PC-3 (cell line): ENCODE data around the gene PITPNB. TPM values are rescaled to one million over a fixed set of nuclear protein-coding genes. Genes with fewer than 3 reads are reported as not detected.

Experiments used
- ATAC-seq: fragments of 200-7000 bp; cut with Tn5 transposase; 2 replicates; pipeline ENCODE4 v1.9.1; 2020; ENCODE audit warnings: mild to moderate bottlenecking, moderate library complexity
- BruUV-seq: library from RNA; stranded (reverse); fragments of 400-500 nt; replicated peaks from 2 replicates; lab custom pipeline; 2021; lab: Mats Ljungman, UMichigan
- CTCF ChIA-PET: fragments of 300-600 bp; sonication (Branson Sonifier 250); formaldehyde crosslinking; loops from one replicate; lab custom pipeline; 2022; ENCODE audit warnings: antibody characterized with exemption; lab: Charles Lee
- POLR2A ChIA-PET: fragments of 300-600 bp; sonication (Branson Sonifier 250); formaldehyde crosslinking; loops from one replicate; lab custom pipeline; 2022; ENCODE audit warnings: antibody characterized with exemption; ENCODE audit not compliant: unreplicated experiment; lab: Charles Lee
- DNase-seq: peaks from one replicate; pipeline ENCODE4 v3.0.0-alpha.2; 2015
- H2AFZ ChIP-seq: fragments of 300-600 bp; sonication (generic); 2 replicates; pipeline ENCODE4 v1.6.0; 2016; ENCODE audit warnings: antibody characterized with exemption, low read length
- H3F3A ChIP-seq: fragments of 300-600 bp; sonication (generic); one replicate; pipeline ENCODE4 v1.6.0; 2017; ENCODE audit warnings: antibody characterized with exemption, low read length, control low read depth, mild to moderate bottlenecking; ENCODE audit not compliant: unreplicated experiment
- H3K27ac ChIP-seq: fragments of 300-600 bp; sonication (generic); 2 replicates; pipeline ENCODE4 v1.5.1; 2016; ENCODE audit warnings: mild to moderate bottlenecking, low read length
- H3K27me3 ChIP-seq: fragments of 300-600 bp; sonication (generic); 2 replicates; pipeline ENCODE4 v1.6.1; 2016; ENCODE audit warnings: low read length, mixed read lengths
- H3K36me3 ChIP-seq: fragments of 300-600 bp; sonication (generic); 2 replicates; pipeline ENCODE4 v1.6.1; 2016; ENCODE audit warnings: low read depth, mixed run types, low read length, mixed read lengths
- H3K4me1 ChIP-seq: fragments of 300-600 bp; sonication (generic); 2 replicates; pipeline ENCODE4 v1.5.1; 2016; ENCODE audit warnings: low read length; ENCODE audit not compliant: insufficient read depth
- H3K4me2 ChIP-seq: fragments of 300-600 bp; sonication (generic); 2 replicates; pipeline ENCODE4 v1.6.0; 2016; ENCODE audit warnings: low read length
- H3K4me3 ChIP-seq: fragments of 300-600 bp; sonication (generic); 2 replicates; pipeline ENCODE4 v1.5.1; 2016; ENCODE audit warnings: mild to moderate bottlenecking, low read length, mixed read lengths
- H3K79me2 ChIP-seq: fragments of 300-600 bp; sonication (generic); 2 replicates; pipeline ENCODE4 v1.6.1; 2017; ENCODE audit warnings: low read length, mixed read lengths
- H3K9ac ChIP-seq: fragments of 300-600 bp; sonication (generic); 2 replicates; pipeline ENCODE4 v1.6.0; 2016; ENCODE audit warnings: mild to moderate bottlenecking, low read length
- H3K9me2 ChIP-seq: fragments of 300-600 bp; sonication (generic); replicated peaks from 2 replicates; pipeline ENCODE4 v1.6.1; 2016; ENCODE audit warnings: mixed run types, low read length, mixed read lengths
- H3K9me3 ChIP-seq: fragments of 300-600 bp; sonication (generic); 2 replicates; pipeline ENCODE4 v1.6.1; 2016; ENCODE audit warnings: low read length, mixed read lengths
- H4K20me1 ChIP-seq: fragments of 300-600 bp; sonication (generic); 2 replicates; pipeline ENCODE4 v1.6.1; 2016; ENCODE audit warnings: low read length, mixed read lengths
- EZH2 ChIP-seq: fragments of 300-600 bp; sonication (generic); IDR thresholded peaks from one replicate; pipeline ENCODE4 v1.6.1; 2017; ENCODE audit warnings: antibody characterized with exemption, mild to moderate bottlenecking, low read length; ENCODE audit not compliant: unreplicated experiment
- EZH2phosphoT487 ChIP-seq: fragments of 300-600 bp; sonication (generic); IDR thresholded peaks from 2 replicates; pipeline ENCODE4 v1.6.1; 2018; ENCODE audit warnings: mild to moderate bottlenecking, antibody characterized with exemption, low read length, borderline replicate concordance
- intact Hi-C: fragments of 100-400 bp; cut with micrococcal nuclease; formaldehyde crosslinking; loops from 2 replicates; pipeline ENCODE4 v1.9.0; 2023
- total RNA-seq: library from RNA; depleted of rRNA; stranded (reverse); fragments of >200 nt; gene quantifications from 2 replicates; pipeline ENCODE4 v1.2.3, GENCODE V29; 2014
- TF ChIP-seq, protein P1 (sequence below): fragments of 300-600 bp; sonication (generic); conservative IDR thresholded peaks from 2 replicates; pipeline ENCODE4 v1.5.1; 2017; ENCODE audit warnings: antibody characterized with exemption, low read depth, mild to moderate bottlenecking, low read length

The PITPNB gene
- total RNA-seq, 1 experiment from 2014 or later: 15.3 TPM

DNA sequence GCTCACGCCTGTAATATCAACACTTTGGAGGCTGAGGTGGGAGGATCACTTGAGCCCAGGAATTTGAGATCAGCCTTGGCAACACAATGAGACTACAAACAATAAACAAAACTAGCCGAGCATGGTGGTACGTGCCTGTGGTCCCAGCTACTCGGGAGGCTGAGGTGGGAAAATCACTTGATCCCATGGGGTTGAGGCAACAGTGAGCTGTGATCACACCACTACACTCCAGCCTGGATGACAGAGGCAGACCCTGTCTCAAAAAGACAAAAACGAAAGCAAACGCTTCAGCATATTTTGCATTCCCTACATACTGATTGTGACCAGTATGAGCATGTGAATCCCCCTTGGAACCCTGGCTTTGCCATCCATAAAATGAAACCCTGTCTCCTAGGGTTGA, 83.6 kb downstream of the PITPNB start:
- H3K27ac ChIP-seq: no peak overlapping the region
- POLR2A ChIA-PET: no interaction called here
- H2AFZ ChIP-seq: no peak overlapping the region
- no peaks in the 10 kb centered on the region for H3K9me2 ChIP-seq
- DNase-seq: no peak
- H3K79me2 ChIP-seq: no peaks in the 10 kb centered on the region
- H3K4me3 ChIP-seq: no peak overlapping the region
- TF ChIP-seq EZH2 (no peak), EZH2phosphoT487 (no peak)
- TF ChIP-seq, protein P1, sequence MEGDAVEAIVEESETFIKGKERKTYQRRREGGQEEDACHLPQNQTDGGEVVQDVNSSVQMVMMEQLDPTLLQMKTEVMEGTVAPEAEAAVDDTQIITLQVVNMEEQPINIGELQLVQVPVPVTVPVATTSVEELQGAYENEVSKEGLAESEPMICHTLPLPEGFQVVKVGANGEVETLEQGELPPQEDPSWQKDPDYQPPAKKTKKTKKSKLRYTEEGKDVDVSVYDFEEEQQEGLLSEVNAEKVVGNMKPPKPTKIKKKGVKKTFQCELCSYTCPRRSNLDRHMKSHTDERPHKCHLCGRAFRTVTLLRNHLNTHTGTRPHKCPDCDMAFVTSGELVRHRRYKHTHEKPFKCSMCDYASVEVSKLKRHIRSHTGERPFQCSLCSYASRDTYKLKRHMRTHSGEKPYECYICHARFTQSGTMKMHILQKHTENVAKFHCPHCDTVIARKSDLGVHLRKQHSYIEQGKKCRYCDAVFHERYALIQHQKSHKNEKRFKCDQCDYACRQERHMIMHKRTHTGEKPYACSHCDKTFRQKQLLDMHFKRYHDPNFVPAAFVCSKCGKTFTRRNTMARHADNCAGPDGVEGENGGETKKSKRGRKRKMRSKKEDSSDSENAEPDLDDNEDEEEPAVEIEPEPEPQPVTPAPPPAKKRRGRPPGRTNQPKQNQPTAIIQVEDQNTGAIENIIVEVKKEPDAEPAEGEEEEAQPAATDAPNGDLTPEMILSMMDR: no peak
- CTCF ChIA-PET: no interaction called here
- intact Hi-C loops: no loop called here
- no TSS peak for BruUV-seq
- no peaks in the 10 kb centered on the region for H4K20me1 ChIP-seq
- no peaks in the 10 kb centered on the region for H3K36me3 ChIP-seq
- H3K27me3 ChIP-seq: no peaks in the 10 kb centered on the region
- no peaks in the 10 kb centered on the region for H3K9me3 ChIP-seq
- no peak for ATAC-seq
- no peaks in the 10 kb centered on the region for H3F3A ChIP-seq
- H3K4me1 ChIP-seq: no peaks in the 10 kb centered on the region
- H3K4me2 ChIP-seq: no peak overlapping the region
- H3K9ac ChIP-seq: no peak overlapping the region

DNA sequence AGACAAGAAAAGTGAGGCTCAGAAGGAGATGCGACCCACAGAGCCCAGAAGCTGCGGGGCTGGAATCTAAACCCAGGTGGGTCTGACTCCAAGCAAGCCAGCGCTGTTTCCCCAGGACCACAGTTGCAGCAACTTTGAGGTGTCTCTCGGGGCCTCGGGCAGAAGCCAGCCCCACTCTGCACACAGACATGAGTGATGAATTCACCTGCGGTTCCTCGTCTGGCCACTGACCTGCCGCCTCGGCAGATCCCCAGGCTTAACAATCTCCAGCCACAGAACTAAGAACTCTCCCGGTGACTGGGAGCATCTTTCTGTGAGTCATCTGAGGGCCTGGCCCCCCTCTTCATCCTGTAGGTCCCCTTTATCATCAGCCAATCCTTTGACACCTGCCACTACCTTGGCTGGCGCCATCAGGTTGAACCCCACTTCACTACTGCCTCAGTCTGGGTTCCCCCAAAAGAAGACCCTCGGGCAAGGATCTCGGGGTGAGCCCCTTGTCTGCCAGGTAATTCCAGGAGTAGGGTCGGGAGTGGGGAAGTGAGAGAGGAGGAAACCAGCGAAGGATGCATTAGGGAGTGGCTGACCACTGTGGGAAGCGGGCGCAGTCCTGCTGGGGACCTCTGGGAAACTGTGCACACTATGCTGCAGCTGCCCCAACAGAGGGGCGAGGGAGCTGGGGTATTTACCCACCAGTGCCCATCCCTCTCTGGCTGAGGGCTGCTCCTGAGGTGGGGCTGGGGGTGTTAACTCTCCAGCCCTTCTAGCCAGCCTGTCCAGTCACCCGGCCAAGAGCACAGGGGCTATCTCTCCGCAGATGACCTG, 84.5 kb downstream of the PITPNB start:
- H3K9ac ChIP-seq: no peak overlapping the region
- no peaks in the 10 kb centered on the region for H4K20me1 ChIP-seq
- H3F3A ChIP-seq: no peaks in the 10 kb centered on the region
- no peak overlapping the region for H3K4me3 ChIP-seq
- no peak overlapping the region for H3K4me2 ChIP-seq
- TF ChIP-seq, protein P1: no peak
- TF ChIP-seq EZH2phosphoT487 (no peak), EZH2 (no peak)
- H3K27ac ChIP-seq: no peak overlapping the region
- H3K9me2 ChIP-seq: no peaks in the 10 kb centered on the region
- H3K27me3 ChIP-seq: no peaks in the 10 kb centered on the region
- BruUV-seq: no TSS peak
- no peaks in the 10 kb centered on the region for H3K9me3 ChIP-seq
- intact Hi-C loops: no loop called here
- H3K36me3 ChIP-seq: no peaks in the 10 kb centered on the region
- no peaks in the 10 kb centered on the region for H3K79me2 ChIP-seq
- no peaks in the 10 kb centered on the region for H3K4me1 ChIP-seq
- POLR2A ChIA-PET: no interaction called here
- DNase-seq (no peak), ATAC-seq (no peak)
- no peak overlapping the region for H2AFZ ChIP-seq
- CTCF ChIA-PET: no interaction called here

DNA sequence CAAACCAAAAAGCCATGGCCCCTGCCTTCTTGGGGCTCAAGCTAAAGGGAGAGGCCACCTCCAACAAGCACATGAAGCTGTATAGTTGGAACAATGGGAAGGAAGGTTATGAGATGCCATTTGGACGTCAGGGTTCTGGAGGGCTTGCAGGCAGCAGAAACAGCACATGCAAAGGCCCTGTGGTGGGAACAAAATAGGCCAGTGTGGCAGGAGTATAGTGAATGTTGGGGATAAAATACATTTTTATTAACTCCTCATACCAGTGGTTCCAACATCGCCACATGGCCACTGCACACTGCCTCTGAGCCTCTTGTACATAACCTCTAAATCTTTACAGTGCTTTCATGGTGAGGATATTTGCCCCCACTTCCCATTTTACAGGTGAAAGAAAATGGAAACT, 85.3 kb downstream of the PITPNB start:
- H3K4me3 ChIP-seq: no peak overlapping the region
- TF ChIP-seq EZH2 (no peak), EZH2phosphoT487 (no peak)
- TF ChIP-seq, protein P1: no peak
- no peaks in the 10 kb centered on the region for H3F3A ChIP-seq
- no peak for ATAC-seq
- H3K9ac ChIP-seq: no peak overlapping the region
- H3K79me2 ChIP-seq: no peaks in the 10 kb centered on the region
- H3K4me1 ChIP-seq: no peaks in the 10 kb centered on the region
- no peak overlapping the region for H3K4me2 ChIP-seq
- H3K27me3 ChIP-seq: no peaks in the 10 kb centered on the region
- H3K9me3 ChIP-seq: no peaks in the 10 kb centered on the region
- H3K36me3 ChIP-seq: no peaks in the 10 kb centered on the region
- no peaks in the 10 kb centered on the region for H4K20me1 ChIP-seq
- H3K9me2 ChIP-seq: no peaks in the 10 kb centered on the region
- ChIA-PET CTCF (interaction anchor here (0.6 kb wide), 1 partner anchor 175 kb away, joined by 3 read pairs; no protein-coding TSS in a partner anchor), POLR2A (no interaction called here)
- no peak overlapping the region for H2AFZ ChIP-seq
- no TSS peak for BruUV-seq
- H3K27ac ChIP-seq: no peak overlapping the region
- DNase-seq: no peak
- intact Hi-C loops: no loop called here
